OCI-LY7 (cell line): ENCODE results near the gene RIN3. TPM values are rescaled to one million over a fixed set of nuclear protein-coding genes. Genes with fewer than 3 reads are reported as not detected.
A peak's percentile ranks its signal among the peaks of the same experiment; 100 is the strongest.

Experiments used
- BruUV-seq: library from RNA; stranded (reverse); fragments of 400-500 nt; replicated peaks from 2 replicates; lab custom pipeline; 2021; lab: Mats Ljungman, UMichigan
- CTCF ChIA-PET: fragments of 300-600 bp; sonication (Branson Sonifier 250); formaldehyde crosslinking; loops from one replicate; lab custom pipeline; 2022; ENCODE audit warnings: antibody characterized with exemption; ENCODE audit not compliant: unreplicated experiment; lab: Charles Lee
- POLR2A ChIA-PET: fragments of 300-600 bp; sonication (Branson Sonifier 250); formaldehyde crosslinking; loops from one replicate; lab custom pipeline; 2022; ENCODE audit warnings: antibody characterized with exemption; lab: Charles Lee
- DNase-seq: peaks from one replicate; pipeline ENCODE4 v3.0.0-alpha.2; 2015; ENCODE audit warnings: low spot score
- H2AFZ ChIP-seq: fragments of 200-600 bp; sonication (generic), shearing (Covaris generic); 2 replicates; pipeline ENCODE4 v1.6.1; 2014; ENCODE audit warnings: mild to moderate bottlenecking, antibody characterized with exemption, low read length, moderate library complexity
- H3K27ac ChIP-seq: fragments of 200-600 bp; sonication (generic); 2 replicates; pipeline ENCODE4 v1.5.1; 2014; ENCODE audit warnings: mixed run types, low read depth, mild to moderate bottlenecking, moderate library complexity, low read length, inconsistent platforms; ENCODE audit not compliant: poor library complexity, severe bottlenecking
- H3K36me3 ChIP-seq: fragments of 200-600 bp; sonication (generic); 2 replicates; pipeline ENCODE4 v1.6.1; 2014; ENCODE audit warnings: mild to moderate bottlenecking, antibody characterized with exemption, low read length, moderate library complexity, mixed read lengths; ENCODE audit not compliant: insufficient read depth
- H3K4me1 ChIP-seq: fragments of 200-600 bp; sonication (generic); 2 replicates; pipeline ENCODE4 v1.5.1; 2014; ENCODE audit warnings: mild to moderate bottlenecking, low read length; ENCODE audit not compliant: insufficient read depth, poor library complexity, severe bottlenecking
- H3K4me2 ChIP-seq: fragments of 200-600 bp; sonication (generic); 2 replicates; pipeline ENCODE4 v1.6.1; 2014; ENCODE audit warnings: mild to moderate bottlenecking, low read length
- H3K4me3 ChIP-seq: fragments of 200-600 bp; sonication (generic); 2 replicates; pipeline ENCODE4 v1.5.1; 2014; ENCODE audit warnings: mild to moderate bottlenecking, low read depth, low read length; ENCODE audit not compliant: poor library complexity, severe bottlenecking
- H3K79me2 ChIP-seq: fragments of 200-600 bp; sonication (generic); 2 replicates; pipeline ENCODE4 v1.6.1; 2016; ENCODE audit warnings: low read depth, mild to moderate bottlenecking, low read length, moderate library complexity, mixed read lengths; ENCODE audit not compliant: insufficient read depth
- H3K9me2 ChIP-seq: fragments of 200-600 bp; sonication (generic); 2 replicates; pipeline ENCODE4 v1.6.1; 2016; ENCODE audit warnings: mild to moderate bottlenecking, low read length, mixed read lengths; ENCODE audit not compliant: insufficient read depth
- H3K9me3 ChIP-seq: fragments of 200-600 bp; sonication (generic); 2 replicates; pipeline ENCODE4 v1.6.1; 2014; ENCODE audit warnings: mild to moderate bottlenecking, mixed run types, low read length, mixed read lengths
- H4K20me1 ChIP-seq: fragments of 200-600 bp; sonication (generic); 2 replicates; pipeline ENCODE4 v1.6.1; 2014; ENCODE audit warnings: mild to moderate bottlenecking, antibody characterized with exemption, low read length, moderate library complexity, mixed read lengths; ENCODE audit not compliant: insufficient read depth
- CTCF ChIP-seq: fragments of 200-600 bp; sonication (generic); conservative IDR thresholded peaks from 2 replicates; pipeline ENCODE4 v1.5.1; 2014; ENCODE audit warnings: mild to moderate bottlenecking, antibody characterized with exemption, low read length, moderate library complexity, mixed read lengths
- EZH2phosphoT487 ChIP-seq: fragments of 200-600 bp; sonication (generic); IDR thresholded peaks from 2 replicates; pipeline ENCODE4 v1.6.1; 2018; ENCODE audit warnings: low read depth, borderline replicate concordance, mild to moderate bottlenecking, mixed run types, antibody characterized with exemption, low read length, moderate library complexity, mixed read lengths
- intact Hi-C: fragments of 100-400 bp; cut with micrococcal nuclease; formaldehyde crosslinking; loops from one replicate; pipeline ENCODE4 v1.10.0; 2022; ENCODE audit not compliant: unreplicated experiment
- total RNA-seq, 2 experiments: library from RNA; depleted of rRNA in 1 of 2; stranded (reverse); fragments of >200 nt in 1 of 2; shearing (Covaris generic) in 1 of 2; gene quantifications; 2 replicates each; pipeline ENCODE4 v1.2.3, GENCODE V29; 2014 to 2022

The RIN3 gene
- total RNA-seq, 2 experiments from 2014 or later = not detected

GRCh38 chr14:92675976-92676375 is 162.4 kb downstream of the RIN3 start:
- POLR2A ChIA-PET = no interaction called here
- TF ChIP-seq EZH2phosphoT487 (no peak), CTCF (0 out of 2 replicates have a peak, but pooled peaks have one; percentile 26)
- CTCF ChIA-PET = no interaction called here
- intact Hi-C loops = no loop called here
- Histone ChIP-seq H3K4me2 (peak overlapping the region; percentile 20; the same call in 1 of the 2 replicates), H3K4me3 (no peak overlapping the region), H3K9me2 (no peaks in the 10 kb centered on the region), H3K27ac (no peak overlapping the region), H3K36me3 (no peaks in the 10 kb centered on the region), H3K9me3 (no peaks in the 10 kb centered on the region), H3K79me2 (no peaks in the 10 kb centered on the region), H4K20me1 (no peaks in the 10 kb centered on the region), H2AFZ (no peak overlapping the region), H3K4me1 (peaks cover 22% of the 10 kb centered on the region)
- no peak for DNase-seq
- BruUV-seq = no TSS peak

GRCh38 chr14:92676403-92677086 is 163.0 kb downstream of the RIN3 start:
- H3K4me3 ChIP-seq = no peak overlapping the region
- H2AFZ ChIP-seq = no peak overlapping the region
- H4K20me1 ChIP-seq = no peaks in the 10 kb centered on the region
- H3K36me3 ChIP-seq = no peaks in the 10 kb centered on the region
- TF ChIP-seq EZH2phosphoT487 = no peak
- no peak for TF ChIP-seq CTCF
- ChIA-PET POLR2A (no interaction called here), CTCF (no interaction called here)
- H3K9me3 ChIP-seq = no peaks in the 10 kb centered on the region
- intact Hi-C loops = no loop called here
- H3K4me1 ChIP-seq = peaks cover 22% of the 10 kb centered on the region
- H3K27ac ChIP-seq = no peak overlapping the region
- no peaks in the 10 kb centered on the region for H3K79me2 ChIP-seq
- H3K4me2 ChIP-seq = peak overlapping the region; percentile 35
- H3K9me2 ChIP-seq = no peaks in the 10 kb centered on the region
- no TSS peak for BruUV-seq
- no peak for DNase-seq

- no peak for TF ChIP-seq CTCF
- TF ChIP-seq EZH2phosphoT487 = no peak
- Histone ChIP-seq H3K4me1 (peaks cover 22% of the 10 kb centered on the region), H3K9me2 (no peaks in the 10 kb centered on the region), H2AFZ (no peak overlapping the region), H3K27ac (no peak overlapping the region), H3K4me2 (peak overlapping the region; percentile 35; the same call in 1 of the 2 replicates), H3K36me3 (no peaks in the 10 kb centered on the region), H3K79me2 (no peaks in the 10 kb centered on the region), H3K4me3 (no peak overlapping the region), H3K9me3 (no peaks in the 10 kb centered on the region), H4K20me1 (no peaks in the 10 kb centered on the region)
- no TSS peak for BruUV-seq
- CTCF ChIA-PET = no interaction called here
- DNase-seq = peak; percentile 36
- intact Hi-C loops = no loop called here
- POLR2A ChIA-PET = no interaction called here
These were observed 163.6 kb downstream of the RIN3 start for GRCh38 chr14:92677087-92677668.
